Stimulated activated CD4-positive, alpha-beta T cell treated with anti-CD3 and anti-CD28 coated beads, Interleukin-2, amount 100 ng/mL, for 24 hours (primary cell): Measurements from ENCODE around the gene PDLIM7.
A peak's percentile ranks its signal among the peaks of the same experiment; 100 is the strongest.
"Not testable (repeated sequence)": the region's sequence is repeated elsewhere in the genome, so short reads cannot be mapped to it uniquely, and the experiment has no call there.

Experiments used
- DNase-seq, 2 donors: peaks; one replicate each; pipeline ENCODE4 v3.0.0-alpha.2; 2020

PDLIM7 gene

DNA sequence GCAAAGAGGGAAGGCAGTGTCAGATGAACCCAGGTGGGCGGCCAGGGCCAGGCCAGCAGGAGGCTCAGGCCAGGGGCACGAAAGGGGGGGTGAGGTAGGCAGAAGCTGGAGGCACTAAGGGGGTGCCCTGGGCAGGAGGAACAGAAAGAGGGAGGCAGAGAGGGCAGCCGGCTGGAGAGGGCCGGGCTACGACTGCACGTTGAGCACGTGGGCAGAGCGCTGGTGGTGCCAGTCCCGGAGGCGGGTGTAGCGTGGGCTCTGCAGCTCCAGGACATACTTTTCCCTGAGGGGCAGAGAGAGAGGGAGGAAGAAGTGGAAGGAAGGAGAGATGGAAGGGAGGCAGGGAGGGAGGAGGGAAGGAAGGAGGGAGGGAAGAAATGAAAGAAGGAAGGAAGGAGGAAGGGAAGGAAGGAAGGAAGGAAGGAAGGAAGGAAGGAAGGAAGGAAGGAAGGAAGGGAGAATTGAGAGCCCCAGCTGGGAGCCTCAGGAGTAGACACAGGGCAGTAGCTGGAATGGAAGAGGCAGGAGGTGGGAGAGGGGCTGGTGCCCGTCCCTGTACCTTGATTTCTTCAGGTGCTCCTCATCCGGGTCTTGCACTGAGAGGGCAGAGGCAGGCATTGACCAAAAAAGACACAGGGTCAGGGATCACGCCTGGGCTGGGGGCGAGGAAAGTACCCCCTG is 7.0 kb downstream of the PDLIM7 start:
- no peak for DNase-seq

DNA sequence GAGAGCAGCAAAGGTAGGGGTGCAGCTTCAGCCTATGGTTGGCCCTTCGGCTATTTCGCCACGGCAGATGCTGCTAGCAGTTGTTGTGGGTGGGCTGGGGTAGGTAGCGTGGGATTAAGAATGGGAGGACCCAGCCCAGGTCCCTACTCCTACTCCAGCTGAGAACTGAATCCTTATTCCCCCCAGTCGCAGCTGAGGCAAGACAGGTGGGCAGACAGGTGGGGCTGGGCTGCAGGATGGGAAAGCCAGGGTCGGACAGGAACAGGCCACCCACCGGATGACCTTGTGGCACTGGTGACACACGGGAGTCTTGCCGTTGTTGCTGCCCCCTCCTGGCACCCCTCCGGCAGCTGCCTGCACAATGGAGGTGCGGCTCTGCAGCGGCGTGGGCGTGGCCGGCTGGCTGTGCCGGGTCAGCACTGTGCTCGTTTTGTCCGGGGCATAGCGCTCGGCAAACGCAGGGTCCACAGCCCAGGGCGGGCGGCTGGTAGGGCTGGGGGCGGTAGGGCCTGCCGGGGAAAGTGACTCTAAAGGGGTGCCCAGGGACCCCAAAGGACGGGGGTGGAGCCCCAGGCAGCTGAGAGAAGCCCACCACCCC is 8.2 kb downstream of the PDLIM7 start:
- no peak for DNase-seq

DNA sequence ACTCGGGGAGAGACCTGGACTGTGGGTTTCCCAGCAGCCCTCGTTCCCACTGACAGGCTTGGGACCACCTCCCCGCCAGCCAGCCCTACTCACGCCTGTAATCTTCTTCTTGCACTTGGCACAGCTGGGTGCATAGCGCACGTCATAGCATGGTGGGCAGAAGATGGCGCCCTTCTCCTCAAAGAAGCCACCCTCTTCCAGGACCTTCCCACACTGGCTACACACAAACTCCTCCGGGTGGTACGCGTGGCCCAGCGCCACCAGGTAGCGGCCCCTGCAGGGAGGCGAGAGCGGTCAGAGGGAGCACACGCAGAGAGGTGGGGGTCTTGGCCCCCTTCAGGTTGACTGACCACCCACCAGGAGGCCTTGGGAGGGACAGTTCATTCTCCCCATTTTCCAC is 9.4 kb downstream of the PDLIM7 start:
- no peak for DNase-seq

DNA sequence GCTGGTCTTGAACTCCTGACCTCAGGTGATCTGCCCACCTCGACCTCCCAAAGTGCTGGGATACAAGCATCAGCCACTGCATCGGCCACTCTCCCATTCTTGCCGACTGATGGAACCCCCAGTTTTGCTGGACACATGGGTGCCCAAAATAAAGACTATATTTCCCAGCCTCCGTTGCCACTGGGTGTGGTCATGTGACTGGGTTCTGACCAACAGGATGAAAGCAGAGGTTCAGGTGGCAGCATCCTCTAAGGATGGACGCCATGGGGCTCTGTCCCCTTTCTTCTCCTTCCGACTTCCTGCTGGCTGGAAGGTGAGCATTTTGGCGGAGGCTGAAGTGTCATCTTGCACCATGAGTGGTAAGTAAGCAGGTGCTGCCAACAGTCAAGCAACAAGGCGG is 10.3 kb downstream of the PDLIM7 start:
- DNase-seq = no peak

DNA sequence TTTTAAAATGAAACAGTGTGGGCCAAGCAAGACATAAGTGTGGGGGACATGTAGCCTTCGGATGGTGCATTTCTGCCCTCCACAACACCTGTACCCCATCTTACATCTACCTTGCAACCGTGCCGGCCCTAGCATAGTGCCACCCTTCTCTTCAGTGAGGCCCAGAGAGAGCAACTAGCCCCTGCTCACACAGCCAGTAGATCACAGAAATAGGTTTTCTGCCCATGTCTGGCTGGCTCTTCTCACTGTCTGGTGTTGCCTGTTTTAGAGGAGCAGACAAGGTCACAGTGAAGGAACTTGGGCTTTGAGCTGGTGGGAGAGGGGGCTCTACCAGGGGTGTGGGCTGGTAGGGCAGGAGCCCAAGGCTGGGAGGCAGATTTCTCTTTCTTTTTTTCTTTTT is 11.1 kb downstream of the PDLIM7 start:
- no peak for DNase-seq

DNA sequence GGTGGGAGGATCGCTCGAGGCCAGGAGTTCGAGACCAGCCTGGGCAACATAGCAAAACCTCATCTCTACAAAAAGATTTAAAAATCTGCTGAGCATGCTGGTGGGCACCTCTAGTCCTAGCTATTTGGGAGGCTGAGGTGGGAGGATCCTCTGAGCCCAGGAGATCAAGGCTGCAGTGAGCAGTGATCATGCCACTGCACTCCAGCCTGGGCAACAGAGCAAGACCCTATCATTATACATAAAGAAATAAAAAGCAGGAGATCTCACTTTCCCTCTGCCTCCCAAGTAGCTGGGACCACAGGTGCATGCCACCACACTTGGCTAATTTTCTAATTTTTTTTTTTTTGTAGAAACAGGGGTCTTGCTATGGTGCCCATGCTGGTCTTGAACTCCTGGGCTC is 11.7 kb downstream of the PDLIM7 start:
- not testable (repeated sequence) for DNase-seq

DNA sequence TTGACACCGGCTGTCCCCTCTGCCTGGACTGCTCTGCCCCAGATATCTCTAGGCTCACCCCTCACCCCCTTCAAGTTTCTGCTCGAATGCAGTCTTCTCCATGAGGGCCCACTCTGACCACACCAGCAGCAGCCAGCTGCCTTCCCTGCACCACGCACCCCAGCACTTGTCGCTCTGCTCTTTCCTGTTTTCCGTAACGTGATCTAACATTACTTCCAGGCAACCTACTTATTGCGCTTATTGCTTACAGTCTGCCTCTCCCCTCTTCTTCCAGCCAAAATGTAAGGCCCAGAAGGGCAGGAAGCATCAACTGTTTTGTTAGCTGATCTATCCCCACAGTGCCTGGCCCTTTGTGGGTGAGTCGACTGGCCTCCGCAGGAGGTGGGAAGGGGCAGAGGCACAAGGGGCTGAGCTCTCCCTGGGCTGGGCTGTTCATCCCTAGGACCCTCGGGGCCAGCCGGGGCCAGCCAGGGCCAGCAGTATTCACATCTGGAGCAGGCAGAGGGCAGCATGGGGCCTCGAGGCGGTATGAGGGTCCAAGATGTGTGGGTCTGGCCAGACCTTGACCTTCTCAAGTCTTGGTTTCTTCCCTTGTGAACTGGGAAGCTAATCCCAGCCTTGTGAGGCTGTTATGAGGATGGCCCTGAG is 12.4 kb downstream of the PDLIM7 start:
- no peak for DNase-seq

DNA sequence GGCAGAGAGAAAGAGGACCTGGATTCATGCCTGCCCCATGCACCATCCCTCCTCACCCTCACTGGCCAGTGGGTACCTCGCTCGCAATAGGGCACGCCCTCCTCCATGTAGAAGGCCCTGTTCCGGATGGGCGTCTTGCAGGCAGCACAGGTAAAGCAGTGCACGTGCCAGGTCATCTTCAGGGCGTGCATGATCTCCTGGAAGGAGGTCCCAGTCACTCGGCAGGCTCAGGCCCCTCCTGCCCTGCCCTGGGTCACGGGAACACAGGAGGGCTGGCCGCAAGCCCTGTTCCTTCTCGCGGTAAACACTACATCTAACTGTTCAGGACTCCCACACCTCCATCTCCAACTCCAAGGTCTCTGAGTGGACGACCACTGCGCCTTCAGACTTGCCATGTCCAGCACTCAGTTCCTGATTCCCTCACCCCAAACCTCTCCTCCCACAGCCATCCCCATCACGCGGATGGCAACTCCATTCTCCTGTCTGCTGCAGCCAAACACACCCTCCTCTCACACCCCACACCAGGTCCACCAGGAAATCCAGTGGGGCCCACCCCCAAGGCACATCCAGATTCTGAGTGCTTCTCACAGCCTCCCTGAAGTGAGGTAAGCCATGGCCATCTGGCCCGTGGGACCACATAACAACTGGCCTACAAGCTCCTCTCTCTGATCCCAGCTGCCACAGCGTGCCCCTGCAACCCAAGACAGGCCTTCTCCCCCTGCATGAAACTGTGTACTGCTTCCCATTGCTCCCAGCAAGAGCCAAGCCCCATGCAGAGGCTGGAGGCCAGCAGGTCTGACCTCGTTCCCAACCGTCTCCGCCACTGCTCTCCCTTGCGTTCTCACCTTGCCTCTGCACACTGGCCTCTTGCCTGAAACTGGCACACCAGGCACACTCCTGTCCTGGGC is 13.2 kb downstream of the PDLIM7 start:
- no peak for DNase-seq

DNA sequence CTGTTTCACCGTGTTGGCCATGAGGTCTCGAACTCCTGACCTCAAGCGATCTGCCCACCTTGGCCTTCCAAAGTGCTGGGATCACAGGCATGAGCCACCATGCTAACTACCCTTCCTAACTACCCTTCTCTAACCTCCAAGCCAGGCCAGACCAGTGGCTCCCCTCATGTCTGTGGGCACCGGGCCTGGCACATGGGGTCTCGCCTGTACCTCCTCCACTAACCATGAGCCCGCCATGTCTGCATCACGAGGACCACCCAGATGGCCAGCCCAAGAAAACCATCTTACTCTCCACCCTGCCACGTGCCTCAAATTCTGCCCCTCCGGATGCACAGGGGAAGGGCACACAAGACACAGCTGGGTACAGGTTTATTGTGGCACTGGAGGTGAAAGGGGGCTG is 14.4 kb downstream of the PDLIM7 start:
- DNase-seq = no peak

DNA sequence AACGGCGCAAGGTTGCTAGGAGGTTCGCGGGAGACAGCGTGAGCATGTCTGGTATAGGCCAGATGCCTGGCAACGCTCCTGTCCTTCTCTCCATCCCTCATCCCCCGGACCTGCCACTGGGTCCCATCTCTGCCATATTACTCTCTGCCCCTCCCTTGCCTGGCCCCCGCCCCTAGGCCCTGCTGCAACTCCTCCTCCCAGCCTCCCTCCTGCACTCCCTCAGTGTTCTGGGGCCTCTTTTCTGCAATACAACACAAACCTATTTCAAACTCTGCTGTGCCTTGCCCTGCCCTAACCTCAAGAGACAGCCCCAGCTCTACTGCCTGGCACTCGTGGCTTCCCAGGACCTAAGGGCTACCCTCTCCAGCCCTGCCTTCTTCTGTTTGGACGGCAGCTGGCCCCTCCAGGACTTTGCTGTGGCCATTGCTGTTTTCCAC is 15.0 kb downstream of the PDLIM7 start:
- DNase-seq = no peak

DNA sequence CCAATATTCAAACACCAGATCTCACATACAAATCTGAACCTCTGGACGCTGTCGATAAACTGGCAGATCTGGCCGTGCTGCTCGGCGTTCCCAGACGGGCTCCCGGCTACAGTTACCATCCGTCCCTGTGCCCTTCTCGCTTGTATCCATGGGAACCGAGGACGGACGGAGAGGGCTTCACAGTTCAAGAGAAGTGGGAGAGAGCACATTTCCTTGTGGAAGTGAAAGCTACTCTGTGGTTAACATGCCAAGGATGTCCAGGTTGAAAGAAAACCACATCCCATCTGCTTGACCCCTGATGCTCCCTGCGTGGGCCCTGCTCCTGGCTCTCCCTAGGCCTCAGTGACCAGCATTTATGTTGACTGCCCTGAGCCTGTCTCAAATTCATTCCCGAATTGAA is 17.6 kb downstream of the PDLIM7 start:
- no peak for DNase-seq

DNA sequence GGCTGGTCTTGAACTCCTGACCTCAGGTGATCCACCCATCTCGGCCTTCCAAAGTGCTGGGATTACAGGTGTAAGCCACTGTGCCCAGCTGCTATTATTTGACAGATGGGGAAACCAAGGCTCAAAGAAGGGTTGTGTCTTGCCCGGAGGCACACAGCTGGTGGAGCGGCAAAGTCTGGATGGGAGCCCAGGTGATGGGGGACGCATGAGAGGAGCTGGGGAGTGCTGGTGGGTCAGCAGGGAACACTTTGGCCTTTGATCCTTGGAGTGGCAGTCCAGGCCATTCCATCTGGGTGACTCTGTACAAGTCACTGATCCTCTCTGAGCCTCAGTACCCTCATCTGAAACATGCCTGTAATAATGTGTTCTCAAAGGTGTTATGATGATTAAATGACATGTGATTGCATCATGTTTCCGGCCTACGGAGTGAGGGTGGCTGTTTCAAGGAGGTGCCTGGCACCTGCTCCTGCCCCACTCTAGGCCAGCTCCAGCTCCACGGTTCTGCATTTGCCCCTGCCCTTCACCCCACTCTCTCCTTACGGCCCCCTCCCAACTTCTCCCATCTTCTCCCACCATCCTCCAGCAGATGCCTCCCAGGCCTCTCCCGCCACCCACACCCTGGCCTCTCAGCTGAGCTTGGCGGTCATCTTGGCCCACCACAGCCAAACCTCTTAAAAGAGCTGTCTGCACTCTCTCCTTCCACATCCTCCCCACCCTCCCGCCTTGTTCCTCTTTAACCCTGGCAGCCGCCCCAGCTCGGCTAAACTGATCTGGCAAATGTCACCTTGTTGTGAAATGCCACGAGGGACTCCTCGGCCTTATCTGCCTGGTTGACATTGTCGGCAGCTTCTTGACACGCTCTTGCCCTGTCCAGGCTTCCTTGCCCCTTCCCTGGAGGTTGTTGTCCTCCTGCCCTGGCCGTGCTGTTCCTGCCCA is 18.4 kb downstream of the PDLIM7 start:
- DNase-seq = no peak

DNA sequence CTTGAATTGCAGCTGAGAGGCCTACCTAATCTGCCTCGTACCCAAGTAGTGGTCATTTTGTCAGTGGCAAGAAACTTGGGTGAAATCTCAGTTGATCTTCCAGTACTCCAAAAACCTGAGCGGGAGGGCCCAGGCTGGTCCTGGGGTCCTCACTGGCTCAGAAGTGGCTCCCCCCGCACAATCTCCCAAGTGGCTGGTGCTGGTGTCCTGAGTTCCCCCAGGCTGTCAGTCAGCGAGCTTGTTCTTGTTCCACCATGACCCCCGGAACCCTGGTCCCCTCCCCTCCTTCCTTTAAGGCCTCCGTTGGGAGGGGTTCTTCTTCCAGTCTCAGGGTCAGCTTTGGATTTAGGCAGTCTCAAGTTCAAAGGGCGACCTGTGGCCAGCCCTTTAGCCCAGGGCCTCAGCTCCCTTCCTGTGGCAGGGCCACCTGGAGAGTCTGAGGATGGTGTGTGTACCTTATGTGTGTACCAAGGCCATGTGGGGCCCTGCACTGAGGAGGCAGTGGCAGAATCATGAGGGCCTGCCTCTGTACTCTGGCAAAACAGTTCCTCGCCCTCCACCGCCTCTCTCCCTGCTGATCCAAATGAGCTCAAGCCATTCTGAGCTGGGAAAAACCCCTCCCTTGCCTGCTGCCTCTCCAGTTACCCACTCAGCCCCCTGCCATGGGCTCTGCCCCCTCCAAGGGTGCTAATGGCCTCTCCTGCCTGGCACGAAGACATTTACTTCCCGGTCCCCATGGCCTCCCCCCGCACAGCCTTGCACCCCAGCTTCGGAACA is 19.5 kb downstream of the PDLIM7 start:
- DNase-seq = no peak

DNA sequence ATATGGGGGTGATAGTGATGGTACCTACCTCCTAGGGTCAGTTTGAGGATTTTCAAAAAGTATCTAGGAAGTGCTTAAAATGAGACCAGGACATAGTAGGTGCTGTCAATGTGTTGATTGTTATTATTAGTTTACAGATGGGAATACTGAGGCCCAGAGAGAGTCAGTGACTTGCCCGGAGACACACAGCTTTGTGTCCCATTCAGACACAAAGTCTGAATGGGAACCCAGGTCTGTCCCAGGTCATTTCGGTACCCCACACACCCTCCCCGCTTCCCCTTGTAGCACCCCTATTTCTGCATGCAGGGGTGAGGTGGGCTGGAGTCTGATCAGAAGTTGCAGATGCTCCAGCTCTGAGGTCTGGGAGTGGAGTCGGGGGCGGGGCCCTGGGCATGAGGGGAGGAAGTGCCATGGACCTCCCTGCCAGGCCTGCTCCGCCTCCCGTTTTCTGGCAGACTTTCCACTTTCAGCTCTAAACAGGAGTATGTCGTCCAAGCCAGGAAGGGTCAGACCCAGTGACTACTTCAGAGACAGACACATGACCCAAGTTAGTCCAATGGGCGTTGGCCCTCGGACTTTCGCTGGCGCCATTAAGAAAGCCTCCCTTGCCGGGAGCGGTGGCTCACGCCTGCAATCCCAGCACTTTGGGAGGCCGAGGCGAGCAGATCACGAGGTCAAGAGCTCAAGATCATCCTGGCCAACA is 20.7 kb downstream of the PDLIM7 start:
- no peak for DNase-seq

DNA sequence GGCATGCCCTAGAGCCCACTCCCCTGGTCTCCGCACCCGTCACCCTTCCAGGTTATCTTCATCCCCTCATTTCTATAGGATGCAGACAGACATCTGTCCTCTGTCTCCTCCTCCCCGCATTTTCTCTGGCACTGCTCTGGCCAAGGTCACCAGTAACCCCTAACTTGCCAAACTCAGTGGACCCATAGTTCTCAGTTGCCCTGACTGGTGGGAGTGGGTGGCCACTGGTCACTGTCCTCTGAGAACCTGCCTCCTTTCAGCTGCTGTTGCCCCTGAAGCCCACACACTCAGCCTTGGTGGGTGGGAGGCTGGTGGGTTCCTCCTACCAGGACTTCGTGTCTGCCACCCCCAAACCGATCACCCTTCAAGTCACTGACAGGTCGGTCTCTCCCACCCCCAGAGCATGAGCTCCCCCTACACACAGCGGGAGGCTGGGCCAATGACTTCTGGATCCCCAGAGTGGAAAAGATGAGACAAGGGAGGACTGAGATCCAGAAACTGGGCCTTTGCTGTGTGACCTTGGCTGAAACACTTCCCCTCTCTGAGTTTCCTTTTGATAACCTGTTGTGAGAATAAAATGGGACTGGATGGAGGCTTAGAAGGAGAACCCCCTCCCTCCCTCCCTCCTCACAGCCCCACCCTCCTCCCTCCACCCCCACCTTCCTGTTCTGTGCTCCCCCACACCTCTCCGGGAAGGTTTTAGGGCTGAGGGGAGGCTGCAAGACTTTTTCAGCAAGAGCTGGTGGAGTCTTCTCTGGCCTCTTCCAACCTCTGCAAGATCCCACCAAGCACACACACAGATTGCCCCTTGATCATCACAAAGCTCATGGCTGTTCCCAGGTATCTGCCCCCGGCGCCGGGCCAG is 21.6 kb downstream of the PDLIM7 start:
- no peak for DNase-seq

DNA sequence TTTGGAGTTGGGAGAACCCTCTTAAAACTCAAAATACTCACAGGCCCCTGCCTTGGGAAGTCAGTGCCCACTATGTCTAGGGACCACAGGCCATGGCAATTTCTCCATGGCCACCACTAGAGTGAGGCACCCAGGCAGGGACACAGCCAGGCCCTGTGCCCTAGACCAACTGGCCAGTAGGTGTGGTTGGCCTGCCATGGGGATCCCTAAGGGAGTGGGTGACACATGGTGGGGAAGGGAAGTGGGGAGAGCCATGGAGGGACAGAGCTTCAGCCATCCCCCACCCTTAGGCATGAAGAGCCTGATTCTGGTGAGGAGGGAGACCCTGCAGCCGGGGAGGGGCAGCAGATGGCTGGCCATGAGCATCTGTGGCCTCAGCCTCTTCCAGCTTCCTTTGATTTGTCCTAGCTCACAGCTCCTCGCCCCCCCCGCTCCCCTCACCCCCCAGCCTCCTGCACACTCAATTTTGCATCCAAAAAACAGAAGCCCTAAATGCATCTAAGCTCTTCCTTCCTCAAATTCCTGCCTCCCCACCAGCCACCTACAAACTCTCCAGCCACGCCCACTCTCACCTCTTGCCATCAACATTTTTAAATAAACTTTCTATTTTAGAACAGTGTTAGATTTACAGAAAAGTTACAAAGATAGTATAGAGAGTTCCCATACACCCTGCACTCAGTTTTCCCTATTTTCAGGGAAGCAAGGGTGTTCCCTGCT is 22.4 kb downstream of the PDLIM7 start:
- no peak for DNase-seq

DNA sequence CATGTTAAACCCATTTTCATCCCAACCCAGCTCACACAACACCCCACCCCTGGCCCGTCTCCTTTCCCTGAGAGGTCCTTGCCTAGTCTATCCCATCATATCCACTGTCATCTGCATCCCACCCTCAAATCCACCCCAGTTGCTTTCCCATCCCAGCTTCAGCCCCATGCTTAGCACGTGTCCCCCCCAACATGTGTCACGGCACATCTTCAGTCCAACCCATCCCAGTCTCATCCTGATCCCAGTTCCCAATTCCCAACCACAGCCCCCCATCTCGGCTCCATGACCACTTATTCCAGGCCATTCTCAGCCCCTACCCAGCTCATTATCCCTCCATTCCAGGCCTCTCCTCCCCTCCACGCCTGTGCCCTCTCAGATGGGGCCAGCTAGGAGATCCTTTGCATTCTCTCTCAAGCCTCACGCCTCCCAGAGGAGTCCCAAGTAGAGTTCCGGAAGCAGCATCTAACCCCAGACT is 23.4 kb downstream of the PDLIM7 start:
- DNase-seq = no peak

DNA sequence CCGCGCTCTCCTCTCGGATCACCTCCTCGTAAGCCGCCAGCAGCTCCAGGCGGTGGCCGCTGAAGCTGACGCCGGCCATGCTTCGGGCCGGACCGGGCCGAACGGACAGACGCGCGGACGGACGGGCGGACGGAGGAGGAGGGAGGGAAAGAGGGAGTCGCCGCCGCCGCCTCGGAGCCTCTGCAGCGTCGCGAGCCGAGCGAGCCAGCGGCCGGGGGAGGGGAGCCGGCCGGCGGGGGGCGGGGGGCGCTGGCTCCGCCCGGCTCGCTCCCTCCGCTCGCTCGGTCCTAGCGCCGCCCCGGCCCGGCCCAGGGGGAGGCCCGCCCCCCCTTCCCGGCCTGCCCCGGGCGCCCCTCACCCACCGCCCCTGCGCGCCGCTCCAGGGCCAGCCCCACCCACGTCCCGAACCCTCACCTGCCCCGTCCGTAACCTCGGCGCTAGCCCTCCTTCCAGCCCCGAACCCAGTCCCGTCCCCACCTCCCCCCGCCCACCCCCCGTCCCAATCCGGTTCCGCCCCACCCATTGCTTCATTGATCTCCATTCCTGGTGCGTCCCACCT is 23.9 kb downstream of the PDLIM7 start, which contains the start of gene DBN1:
Gene DBN1 (minus strand): TSS at position 192 of the 559 bp plus-strand sequence. CDS start 113 bp downstream, at position 79.
- DNase-seq = peak in 1 of 2 donors; percentile 35
